IPS DF 4.7 (cell line): Measurements from ENCODE around the gene MTMR3.

Source experiments
- DNase-seq: peaks from one replicate; pipeline ENCODE4 v3.0.0-alpha.2; 2013; ENCODE audit warnings: low spot score; ENCODE audit errors: extremely low read depth

Gene MTMR3

DNA sequence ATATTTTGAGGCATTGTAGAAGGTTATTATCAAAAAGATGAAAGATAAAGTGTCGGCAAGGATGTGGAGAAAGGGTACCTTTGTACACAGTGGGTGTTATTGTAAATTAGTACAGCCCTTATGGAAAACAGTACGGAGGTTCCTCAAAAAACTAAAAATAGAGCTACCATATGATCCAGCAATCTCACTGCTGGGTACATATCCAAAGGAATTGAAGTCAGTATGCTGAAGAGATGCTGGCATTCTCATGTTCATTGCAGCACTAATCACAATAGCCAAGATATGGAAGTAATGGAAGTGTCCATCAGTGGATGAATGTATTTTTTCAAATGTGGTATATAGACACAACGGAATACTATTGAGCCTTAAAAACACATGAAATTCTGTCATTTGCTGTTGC, 15.1 kb upstream of the MTMR3 start:
- DNase-seq, result no peak

DNA sequence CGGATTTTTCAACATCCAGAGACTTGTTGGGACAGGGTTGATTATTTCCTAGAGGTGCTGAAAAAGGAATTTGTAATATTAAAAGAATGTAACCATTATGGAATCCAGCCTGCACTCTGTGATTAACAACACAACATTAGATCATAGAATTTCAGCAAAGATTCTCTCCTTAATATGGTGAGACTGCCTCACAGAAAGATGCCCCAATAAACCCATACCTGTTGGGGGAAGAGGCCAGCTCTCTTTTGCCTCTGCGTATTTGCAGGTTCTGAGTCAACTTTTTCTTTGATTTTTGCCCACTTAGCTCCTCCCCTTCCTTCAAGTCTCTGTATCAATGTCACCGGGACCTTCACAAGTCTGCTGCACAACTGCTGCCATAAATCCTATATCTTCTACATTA, 12.4 kb upstream of the MTMR3 start:
- DNase-seq, result no peak

DNA sequence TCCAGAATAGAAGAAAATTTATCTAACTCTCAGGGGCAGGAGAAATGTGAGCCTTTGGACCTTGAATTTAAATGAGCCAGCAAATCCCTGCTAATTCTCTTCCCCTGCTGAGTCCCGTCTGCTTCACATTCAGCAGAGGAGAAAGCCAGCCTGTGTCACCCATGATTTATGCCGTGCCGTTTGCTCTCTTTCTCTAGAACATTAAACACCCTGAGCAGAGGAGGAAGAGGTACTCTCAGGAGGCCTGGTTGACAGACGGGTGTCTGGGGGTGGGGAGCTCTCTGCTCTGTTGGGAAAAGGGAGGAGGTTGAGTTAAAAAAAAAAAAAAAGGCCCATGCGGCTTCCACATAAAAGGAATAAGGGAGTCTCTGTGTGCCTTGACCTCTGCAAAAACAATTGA, 11.3 kb upstream of the MTMR3 start:
- DNase-seq, result no peak

DNA sequence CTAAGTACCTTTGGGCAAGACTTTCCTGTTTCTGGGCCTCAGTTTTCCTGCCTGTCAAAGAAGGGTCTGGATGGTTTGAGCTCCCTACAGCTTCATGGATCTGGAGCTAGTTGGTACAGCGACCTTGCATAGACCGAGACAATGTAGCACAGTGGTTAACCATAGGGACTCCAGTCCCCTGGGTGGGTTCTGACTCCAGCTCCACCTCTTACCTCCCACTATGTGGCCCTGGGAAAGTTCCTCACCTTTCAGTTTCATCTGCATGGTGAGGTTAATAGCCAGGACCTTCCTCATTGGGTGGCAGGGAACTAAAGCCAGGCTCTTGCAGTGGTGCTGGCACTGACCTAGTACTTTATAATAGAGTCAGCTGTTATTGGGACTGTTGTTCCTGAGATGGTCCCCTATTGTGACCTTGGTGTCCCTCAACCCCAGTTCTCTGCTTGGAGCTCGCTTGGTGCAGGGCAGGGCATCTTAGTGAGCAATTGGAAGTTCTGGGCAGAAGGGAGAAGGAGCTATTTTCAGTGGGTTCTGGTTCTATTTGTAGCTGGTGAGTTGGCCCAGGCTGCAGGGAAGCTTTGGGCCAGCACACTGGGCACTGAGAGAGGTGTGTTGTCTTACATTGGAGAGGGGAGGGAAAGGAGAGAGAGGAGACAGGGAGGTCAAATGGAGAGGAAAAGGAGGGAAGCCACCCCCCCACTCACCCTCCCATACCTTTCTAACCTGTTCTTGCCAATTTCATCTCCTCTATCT, 10.7 kb upstream of the MTMR3 start:
- DNase-seq, result no peak

- no peak for DNase-seq
These were observed 10.0 kb upstream of the MTMR3 start for GRCh38 chr22:29872989-29873388.

GRCh38 chr22:29873943-29874342, 9.0 kb upstream of the MTMR3 start:
- DNase-seq, result no peak

DNA sequence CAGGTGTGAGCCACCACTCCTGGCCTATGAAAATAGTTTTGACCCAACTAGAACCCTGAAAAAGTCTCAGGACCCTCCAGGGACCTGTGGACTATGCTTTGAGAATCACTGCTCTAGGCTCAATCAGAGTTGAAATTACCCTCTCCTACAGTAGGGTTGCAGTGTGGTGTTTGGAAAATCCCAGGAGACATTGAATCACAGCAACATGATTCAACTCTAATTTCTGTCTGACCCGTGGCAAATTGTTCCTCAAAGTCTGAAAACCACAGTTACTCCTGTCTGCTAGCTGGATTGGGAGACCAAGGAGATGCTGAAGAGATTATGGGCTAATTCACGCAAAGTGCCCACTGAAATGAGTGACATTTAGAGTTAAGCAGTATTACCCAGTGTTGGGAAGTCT, 5.4 kb upstream of the MTMR3 start:
- no peak for DNase-seq

- no peak for DNase-seq
These were observed 3.2 kb upstream of the MTMR3 start for GRCh38 chr22:29879753-29880152.

DNA sequence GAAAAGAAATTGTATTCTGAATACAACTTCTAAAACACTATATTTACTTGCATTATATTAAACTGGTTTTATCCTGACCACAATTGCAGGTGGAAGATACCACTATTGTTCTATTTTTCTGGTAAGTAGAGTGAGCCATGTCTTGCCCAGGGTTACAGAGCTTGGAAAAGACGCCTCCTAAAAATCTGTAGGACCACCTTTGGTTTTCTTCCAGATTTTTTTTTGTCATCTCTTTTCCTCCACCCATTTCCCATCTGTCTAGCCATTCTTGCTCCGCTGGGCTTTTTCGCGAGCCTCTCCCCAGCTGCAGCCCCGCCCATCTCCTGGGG, 294 bp upstream of the MTMR3 start:
- DNase-seq, result no peak

GRCh38 chr22:29883775-29884097, 762 bp downstream of the MTMR3 start:
- no peak for DNase-seq

GRCh38 chr22:29885610-29886009, 2.6 kb downstream of the MTMR3 start:
- no peak for DNase-seq

DNA sequence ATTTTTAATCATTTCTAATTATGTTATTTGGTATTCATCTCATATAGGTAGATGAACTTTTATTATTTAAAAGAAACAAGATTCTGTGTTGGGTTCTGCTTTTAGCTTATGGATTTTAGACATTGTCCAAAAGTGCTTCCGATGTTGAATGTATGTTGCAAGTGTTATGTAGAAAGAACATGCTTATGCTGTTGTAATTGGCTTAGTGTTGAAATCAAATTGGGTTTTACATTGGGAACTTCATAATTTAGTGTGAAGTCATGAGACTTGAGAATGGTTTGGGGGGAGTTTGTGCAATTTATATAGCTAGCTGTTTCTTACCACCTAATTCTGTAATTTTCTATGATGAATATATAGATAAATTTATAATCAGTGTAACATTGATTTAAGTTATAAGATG, 3.6 kb downstream of the MTMR3 start:
- DNase-seq, result no peak

DNA sequence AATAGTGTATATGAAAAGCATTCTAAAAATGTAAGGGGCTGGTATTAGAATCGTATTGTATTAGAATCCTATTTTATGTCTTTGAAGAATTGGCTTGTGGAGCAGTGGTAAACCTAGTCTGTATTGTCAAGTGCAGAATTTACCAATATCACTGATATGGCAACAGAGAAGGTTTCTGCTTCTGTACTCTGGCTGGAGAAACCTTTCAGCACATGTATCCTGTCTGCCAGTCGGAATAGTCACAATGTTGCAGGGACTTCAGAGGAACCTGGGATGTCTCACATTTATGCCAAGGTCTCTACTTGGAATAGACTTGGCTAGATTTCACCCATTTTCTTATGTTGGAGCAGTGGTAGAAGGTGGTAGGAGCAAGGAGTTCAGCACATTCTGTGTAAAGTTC, 4.4 kb downstream of the MTMR3 start:
- DNase-seq, result no peak

GRCh38 chr22:29890760-29891159, 7.8 kb downstream of the MTMR3 start:
- no peak for DNase-seq

- DNase-seq, result no peak
These were observed 9.6 kb downstream of the MTMR3 start for GRCh38 chr22:29892315-29893156.

GRCh38 chr22:29901354-29901753, 18.4 kb downstream of the MTMR3 start:
- DNase-seq, result no peak

DNA sequence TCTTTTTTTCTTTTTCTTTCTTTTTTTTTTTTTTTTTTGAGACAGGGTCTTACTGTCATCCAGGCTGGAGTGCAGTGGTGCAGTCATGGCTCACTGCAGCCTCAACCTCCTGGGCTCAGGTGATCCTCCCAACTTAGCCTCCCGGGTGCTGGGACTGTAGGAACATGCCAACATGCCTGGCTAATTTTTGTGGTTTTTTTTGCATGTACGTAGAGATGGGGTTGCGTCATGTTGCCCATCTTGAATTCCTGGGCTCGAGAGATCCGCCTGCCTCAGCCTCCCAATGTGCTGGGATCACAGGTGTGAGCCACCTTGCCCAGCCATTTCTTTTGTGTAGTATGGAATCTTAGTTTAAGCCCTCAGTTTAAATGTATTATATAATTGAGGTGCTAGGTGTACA, 20.4 kb downstream of the MTMR3 start:
- no peak for DNase-seq

DNA sequence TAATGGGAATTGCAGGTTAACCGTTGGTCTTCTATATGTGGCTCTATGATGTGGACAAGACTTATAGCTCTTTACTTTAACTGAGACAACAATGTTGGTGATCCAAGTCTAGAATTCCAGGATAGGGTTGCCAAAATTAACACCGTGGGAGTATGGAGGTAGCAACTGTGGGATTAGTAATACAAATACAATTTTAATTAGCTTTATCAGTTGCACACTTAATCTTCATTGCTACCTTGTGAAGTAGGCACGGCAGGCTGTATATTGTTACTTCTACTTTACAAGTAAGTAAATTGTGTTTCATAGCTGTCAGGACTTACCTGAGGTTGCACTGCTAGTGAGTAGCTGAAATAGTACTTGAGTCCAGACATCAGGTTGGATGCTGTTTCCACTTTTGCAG, 21.0 kb downstream of the MTMR3 start:
- no peak for DNase-seq

DNA sequence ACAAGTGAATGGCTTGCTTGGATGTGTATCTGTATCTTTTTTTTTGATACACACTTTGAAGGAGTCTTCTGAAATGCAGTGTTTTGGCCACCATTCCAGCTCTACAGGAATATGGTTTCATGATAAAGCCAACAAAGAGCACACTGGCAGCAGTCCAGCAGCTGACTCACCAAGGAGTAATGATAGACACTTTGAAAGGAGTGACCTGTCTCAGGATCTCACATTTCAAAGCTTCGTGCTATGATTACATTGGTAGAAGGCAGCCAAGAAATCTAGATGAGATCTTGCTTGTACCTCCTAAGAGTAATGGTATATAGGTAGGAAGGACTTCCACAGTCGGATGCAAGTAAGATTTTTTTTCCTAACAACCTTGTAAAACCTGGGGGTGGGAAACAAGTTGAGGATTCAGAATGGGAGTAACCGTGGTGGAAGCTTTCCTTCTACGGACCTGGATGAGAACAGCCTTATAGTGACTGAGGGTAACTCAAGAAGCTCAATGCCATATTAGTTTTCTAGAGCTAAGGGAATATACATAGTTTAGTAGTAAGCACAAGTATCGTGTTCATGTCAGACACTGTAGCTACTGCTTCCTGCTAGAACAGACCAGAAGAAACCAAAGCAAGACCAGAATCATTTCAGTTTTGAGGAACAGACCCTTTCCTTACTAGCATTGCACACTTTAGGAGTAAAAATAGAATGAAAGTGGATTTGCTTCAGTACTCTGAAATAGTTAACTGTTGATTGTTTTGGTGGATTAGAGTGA, 25.0 kb downstream of the MTMR3 start:
- no peak for DNase-seq

GRCh38 chr22:29912141-29912540, 29.2 kb downstream of the MTMR3 start:
- no peak for DNase-seq

GRCh38 chr22:29912605-29913398, 29.8 kb downstream of the MTMR3 start:
- no peak for DNase-seq

DNA sequence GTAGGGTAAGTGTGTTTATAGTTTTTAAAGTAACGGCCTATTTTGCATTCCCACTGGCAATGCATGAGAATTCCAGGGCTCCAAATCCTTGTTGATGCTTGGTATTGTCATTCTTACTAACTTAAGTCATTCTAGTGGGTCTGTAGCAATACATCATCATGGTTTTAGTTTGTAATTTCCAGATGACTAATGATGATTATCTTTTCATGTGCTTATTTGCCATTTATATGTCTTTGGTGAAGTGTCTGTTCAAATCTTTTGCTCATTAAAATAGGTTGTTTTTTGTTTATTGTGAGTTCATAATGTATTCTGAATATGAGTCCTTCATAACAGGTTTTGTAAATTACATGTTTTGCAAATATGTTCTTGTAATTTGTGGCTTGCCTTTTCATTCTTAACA, 31.2 kb downstream of the MTMR3 start:
- DNase-seq, result no peak
